GM21737 (cell line): ENCODE data around the gene CEP112.

Source experiments
- ATAC-seq: cut with Tn5 transposase; IDR thresholded peaks from one replicate; pipeline ENCODE4 v1.9.1; 2021; ENCODE audit warnings: mild to moderate bottlenecking, moderate library complexity; ENCODE audit not compliant: unreplicated experiment

CEP112 gene

GRCh38 chr17:65895969-65896368 lies 296.0 kb downstream of the CEP112 start:
- no peak for ATAC-seq

- ATAC-seq = no peak
These were observed 298.1 kb downstream of the CEP112 start for GRCh38 chr17:65893692-65894279.

DNA sequence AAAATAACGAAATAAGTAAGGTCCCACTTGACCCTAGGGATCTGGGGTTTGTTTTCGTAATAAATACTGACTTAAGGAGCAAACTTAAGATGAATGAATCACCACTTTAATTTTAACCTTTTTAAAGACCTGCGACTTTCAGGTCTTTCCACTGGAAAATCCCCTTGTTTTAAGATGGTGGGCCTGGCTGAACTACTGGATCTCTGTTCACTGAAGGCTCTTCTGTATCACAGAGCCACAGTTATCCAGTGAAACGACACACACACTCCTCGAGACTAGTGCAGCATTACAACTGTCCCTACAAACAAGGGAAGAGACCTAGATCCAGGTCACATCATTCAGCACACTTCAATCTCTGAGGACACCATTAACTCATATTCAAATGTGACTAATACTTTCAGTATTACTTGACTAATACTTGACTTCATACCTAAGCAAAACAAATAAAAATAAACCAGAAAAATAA lies 299.0 kb downstream of the CEP112 start:
- ATAC-seq = no peak

DNA sequence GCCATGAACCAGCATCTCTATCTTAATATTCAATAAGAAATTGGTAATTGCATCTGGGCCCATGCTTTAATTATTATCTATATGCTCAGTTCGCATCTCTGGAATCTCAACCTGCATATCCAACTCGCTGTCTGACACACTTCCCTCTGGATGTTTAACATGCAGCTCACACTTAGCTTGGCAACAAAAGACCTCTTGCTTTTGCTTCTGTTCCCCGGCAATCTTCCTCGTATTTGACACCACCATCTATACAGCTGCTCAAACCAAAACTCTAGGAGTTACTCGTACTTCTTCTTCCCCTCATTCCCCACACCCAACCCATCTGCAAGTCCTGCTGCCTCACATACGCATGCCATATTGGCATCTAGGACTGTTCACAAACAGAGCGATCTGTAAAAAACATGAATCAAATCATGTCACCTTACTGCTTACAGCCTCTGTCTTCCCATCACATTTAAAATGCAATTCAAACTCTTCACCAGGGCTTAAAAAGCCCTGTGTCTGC lies 300.6 kb downstream of the CEP112 start:
- no peak for ATAC-seq

DNA sequence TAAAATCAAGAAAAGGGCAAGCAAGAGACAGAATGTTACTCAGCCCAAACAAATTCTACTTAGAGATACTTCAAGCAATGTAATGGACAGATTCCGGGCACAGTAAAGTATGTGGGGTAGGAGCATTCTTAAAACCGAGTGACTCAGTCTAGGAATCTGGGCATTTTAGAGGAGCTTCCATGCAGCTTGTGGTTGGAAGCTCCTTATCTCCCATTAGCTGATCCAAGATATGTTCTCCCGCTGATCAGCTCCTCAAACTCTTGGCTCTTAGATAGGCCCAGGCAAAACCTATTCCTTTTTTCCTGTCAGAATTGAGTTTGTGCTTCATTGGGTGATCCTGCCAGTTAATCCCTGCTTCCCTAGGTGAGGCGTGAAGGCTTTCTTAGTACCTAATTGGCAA lies 303.3 kb downstream of the CEP112 start:
- ATAC-seq = no peak

DNA sequence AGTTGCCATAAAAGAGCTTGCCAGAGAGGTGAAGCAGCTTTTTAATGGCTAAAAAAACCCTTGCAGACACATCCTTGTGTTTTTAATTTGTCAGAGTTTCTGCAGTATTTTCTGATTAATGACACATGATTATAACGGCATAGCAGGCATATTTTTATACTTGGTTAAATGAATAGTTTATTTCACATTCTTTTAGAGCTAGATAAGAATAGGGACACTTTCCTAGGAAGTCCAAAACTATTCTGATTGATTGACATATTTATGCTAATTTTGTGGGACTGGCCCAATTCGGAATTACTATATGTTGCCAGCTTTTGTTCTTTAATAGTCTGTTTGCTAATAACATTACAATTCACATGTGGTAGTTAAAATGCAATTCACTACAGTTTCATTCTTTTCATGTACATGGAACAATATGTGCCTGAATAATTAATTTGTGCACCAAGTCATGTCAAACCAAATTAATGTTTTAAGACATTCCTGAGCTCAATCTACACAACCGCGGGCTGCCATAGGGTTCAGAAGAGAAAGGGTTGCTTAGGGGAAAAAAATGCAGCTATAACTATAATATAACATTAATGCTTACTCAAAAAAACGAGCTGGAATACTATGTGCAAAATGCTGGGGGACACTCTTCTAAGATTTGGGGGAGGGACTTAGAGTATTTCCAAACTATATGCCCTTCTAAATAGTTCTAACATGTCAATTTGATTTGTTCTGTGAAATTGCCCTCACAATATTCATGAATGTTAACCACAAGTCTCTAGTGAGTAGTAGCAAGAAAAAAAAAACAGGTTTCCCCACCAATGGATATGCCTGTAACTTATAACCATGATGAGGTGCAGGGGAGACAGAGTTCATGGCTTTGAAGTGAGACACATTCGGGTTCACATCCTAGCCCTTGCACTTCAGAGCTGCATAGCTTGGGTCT lies 305.4 kb downstream of the CEP112 start:
- no peak for ATAC-seq

DNA sequence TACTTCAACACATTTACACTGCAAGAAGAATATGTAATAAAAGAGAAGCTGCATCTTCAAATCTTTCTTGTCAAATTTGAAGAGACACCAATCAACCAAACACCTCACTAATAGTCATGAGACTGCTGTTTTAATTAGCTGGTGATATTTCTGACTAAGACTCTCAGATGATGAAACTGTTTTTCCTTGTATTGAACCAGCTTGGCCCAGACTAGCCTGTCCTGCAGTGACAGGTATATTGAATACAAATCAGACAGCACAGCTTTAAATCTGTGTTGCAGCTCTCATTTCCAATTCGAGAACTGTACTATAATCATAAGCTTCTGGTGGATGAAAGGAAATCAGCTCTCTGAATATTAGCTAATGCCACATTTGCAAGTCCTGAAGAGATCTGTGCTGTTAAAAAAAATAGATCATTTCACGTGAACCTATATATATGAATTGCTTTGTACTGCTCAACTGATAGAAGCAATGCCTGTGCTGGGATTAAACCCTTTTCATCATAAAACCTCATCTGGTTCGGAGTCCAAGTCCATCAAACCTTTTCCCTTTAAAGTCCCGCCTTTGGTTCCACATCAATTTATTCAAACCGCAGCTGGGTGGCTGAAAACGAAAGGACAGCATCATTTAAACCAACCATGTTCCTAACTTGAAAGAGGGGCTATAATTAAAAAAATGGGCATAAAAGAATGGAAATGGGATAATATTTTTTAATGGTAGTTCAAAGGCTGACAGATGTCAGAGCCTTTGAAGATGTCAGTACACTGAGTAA lies 306.2 kb downstream of the CEP112 start:
- ATAC-seq = no peak

DNA sequence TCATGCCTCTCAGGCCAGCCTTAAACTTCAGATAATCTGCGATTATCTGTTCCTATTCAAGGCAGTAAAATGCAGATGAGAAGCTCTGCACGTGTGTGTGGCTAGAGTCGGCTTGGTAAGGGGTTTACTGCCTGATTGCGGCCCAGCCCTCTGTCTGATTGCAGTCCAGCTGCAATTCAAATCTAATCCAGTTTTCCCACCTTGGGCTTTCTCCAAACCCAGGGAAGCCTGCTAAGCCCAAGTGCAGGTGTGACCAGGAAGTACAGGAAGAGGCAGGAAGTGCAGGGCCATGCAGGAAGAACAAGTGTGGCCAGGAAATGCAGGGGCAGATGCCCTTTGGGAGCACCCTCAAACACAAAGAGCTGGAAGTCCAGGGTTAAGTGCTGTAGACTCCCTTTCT lies 314.9 kb downstream of the CEP112 start:
- no peak for ATAC-seq

- no peak for ATAC-seq
These were observed 323.1 kb downstream of the CEP112 start for GRCh38 chr17:65868881-65869280.

DNA sequence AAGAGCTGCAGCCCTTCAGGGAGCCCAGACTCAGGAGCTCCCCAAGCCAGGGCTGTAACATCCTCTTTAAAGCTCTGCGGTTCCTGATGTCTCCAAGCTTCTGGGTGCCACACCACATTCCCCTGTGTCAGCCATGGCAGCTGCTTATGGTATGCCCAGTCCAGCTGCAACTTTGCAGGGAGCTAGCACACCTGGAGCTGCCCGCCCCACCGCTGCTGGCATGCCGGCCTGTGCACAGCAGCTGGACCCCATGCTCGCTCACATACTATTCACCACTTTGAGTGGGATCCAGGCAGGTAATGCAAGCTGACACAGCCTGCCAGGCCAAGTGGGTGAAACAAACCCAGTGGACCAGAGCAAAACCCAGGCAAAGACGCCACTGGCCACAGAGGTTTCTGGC lies 324.9 kb downstream of the CEP112 start:
- no peak for ATAC-seq

- ATAC-seq = no peak
These were observed 326.1 kb downstream of the CEP112 start for GRCh38 chr17:65865715-65866425.

DNA sequence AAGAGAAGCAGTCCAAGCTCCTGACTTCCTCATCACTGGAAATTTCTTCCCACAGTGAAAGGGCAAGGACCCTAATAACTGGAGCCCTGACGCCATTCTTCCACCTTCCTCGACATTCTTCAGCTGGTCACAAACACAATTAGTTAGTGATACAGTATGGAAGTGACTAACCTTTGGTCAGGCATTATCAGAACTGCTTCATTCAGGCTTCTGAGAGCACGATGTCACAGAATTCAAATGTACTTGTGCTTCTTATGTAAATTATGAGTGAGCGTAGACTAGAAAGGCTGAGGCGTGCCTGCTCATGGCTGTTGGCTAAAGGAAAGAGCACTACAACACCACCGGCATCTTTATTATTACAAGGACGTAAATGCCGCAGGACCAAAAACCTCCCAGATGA lies 327.5 kb downstream of the CEP112 start:
- ATAC-seq = no peak

DNA sequence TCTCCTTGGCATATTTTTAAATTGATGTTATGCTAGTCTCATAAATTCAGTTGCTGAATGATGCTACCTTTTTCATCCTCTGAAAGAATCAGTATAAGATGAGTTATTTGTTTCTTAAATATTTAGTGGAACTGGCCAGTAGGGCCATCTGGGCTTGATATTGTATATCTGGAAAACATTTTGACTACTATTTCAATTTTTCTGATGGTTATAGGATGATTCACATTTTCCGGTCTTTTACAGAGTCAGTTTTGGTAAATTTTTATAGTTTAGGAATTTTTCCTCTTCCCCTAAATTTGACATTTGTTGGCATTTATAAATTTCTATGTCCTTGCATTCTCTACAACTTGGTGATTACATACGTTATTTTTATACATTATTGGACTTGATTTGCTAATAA lies 334.2 kb downstream of the CEP112 start:
- ATAC-seq = no peak

- no peak for ATAC-seq
These were observed 335.1 kb downstream of the CEP112 start for GRCh38 chr17:65856865-65857264.

- no peak for ATAC-seq
These were observed 336.3 kb downstream of the CEP112 start for GRCh38 chr17:65855675-65856074.

GRCh38 chr17:65855245-65855644 lies 336.7 kb downstream of the CEP112 start:
- ATAC-seq = no peak

GRCh38 chr17:65853816-65854215 lies 338.1 kb downstream of the CEP112 start:
- ATAC-seq = no peak

GRCh38 chr17:65852911-65853310 lies 339.0 kb downstream of the CEP112 start:
- no peak for ATAC-seq

GRCh38 chr17:65851965-65852736 lies 339.8 kb downstream of the CEP112 start:
- no peak for ATAC-seq

DNA sequence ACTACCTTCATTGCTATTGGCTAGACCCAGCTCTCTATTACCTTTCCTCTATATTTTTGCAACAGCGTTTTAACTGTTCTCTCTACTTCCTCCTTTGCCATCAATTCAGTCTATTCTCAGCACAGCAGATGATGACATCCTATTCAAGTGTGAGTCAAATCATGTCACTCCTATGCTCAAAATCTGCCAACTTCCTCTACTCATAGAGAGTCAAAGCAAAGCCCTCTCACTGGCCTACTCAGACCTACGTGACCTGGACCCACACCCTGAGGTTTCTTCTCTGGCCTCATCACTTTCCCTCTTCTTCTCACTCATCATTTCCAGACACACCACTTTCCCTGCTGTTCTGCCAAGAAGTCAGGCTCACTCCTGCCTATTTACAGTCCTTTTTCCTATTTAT lies 341.4 kb downstream of the CEP112 start:
- ATAC-seq = no peak
